HG02938 (cell line): ENCODE data around the gene ANKRD36.
"Not testable (repeated sequence)": the region's sequence is repeated elsewhere in the genome, so short reads cannot be mapped to it uniquely, and the experiment has no call there.

Source experiments
- ATAC-seq: cut with Tn5 transposase; IDR thresholded peaks from one replicate; pipeline ENCODE4 v1.9.1; 2021; ENCODE audit warnings: mild to moderate bottlenecking, moderate library complexity; ENCODE audit not compliant: unreplicated experiment

Gene ANKRD36

DNA sequence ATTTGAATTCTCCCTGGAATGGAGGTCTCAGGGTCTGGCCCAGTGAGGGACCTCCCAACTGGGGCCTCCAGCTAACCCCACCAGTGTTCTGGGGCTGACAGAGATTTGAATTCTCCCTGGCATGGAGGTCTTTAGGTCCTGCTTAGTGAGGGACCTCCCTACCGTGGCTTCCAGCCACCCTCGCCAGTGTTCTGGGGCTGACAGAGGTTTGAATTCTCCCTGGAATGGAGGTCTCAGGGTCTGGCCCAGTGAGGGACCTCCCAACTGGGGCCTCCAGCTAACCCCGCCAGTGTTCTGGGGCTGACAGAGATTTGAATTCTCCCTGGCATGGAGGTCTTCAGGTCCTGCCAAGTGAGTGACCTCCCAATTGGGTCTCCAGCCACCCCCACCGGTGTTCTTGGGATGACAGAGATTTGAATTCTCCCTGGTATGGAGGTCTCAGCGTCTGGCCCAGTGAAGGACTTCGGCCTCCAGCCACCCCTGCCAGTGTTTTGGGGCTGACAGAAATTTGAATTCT, 155.2 kb downstream of the ANKRD36 start:
- ATAC-seq = not testable (repeated sequence)

DNA sequence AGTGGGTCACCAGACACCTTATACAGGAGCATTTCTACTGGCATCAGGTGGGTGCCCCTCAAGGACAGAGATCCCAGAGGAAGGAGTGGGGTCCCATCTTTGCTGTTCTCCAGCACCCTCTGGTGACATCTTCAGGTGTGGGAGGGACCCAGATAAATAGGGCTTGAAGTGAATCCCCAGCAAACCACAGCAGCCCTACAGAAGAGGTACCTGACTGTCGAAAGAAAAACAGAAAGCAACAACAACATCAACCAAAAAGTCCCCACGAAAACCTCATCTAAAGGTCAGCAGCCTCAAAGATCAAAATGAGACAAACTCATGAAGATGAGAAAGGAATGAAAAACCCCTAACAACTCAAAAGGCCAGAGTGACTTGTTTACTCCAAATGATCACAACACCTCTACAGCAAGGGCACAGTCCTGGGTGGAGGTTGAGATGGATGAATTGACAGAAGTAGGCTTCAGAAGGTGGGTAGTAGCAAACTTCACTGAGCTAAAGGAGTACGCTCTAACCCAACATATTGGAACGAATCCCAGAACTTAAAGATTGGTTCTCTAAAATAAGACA, 163.4 kb downstream of the ANKRD36 start:
- ATAC-seq = not testable (repeated sequence)

DNA sequence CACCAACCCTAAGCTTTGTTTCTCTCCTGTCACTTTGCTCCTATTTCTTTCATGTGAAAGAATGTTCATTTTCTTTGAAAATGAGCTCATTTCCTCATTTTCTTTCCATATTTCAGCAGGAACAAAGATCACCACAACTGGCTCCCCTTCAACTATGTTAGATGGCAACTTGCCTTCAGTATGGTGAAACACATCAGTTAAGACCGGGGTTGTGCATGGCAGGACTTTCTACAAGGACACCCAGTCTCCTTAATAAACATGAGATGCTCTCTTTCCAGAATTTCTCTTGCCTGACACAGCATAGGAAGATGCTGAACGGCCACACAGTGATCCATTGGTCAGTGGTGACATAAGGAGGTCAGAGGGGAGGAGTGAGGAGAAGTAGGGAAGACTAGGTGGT, 172.2 kb downstream of the ANKRD36 start:
- ATAC-seq = not testable (repeated sequence)

DNA sequence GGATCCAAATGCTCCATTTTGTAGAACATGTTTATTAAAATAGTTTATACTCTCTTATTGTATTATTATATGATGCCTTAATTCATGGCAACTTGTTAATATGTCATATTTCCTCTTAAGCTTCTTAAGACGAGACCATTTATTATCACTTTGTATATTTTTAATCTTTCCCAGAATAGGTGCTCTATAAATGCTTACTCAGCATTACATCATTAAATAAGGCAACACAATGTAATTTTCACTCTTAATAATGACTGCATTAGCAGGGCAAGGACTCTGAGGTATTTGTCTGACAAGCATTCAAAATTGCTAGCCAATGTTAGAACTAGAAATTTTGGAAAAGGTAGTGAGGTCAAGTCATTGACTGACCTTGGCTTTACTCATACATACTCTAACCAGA, 180.7 kb downstream of the ANKRD36 start:
- ATAC-seq = not testable (repeated sequence)
